K562 (cell line): ENCODE data around the gene IRF2BP1. TPM values are rescaled to one million over a fixed set of nuclear protein-coding genes. Genes with fewer than 3 reads are reported as not detected.

Experiments used
- CBFA2T3 ChIP-seq: fragments of 450-650 bp; IDR thresholded peaks from 2 replicates; pipeline ENCODE4 v1.6.1; 2017
- CEBPG ChIP-seq, 3 experiments: fragments of 200-800 bp in 1 of 3; sonication (Bioruptor generic) in 1 of 3; sonication (generic) in 1 of 3; formaldehyde crosslinking in 1 of 3; IDR thresholded peaks in 2 of 3; conservative IDR thresholded peaks in 1 of 3; 2 replicates each; pipeline versions ENCODE4 v1.6.1 to v1.8.0; 2016 to 2022; ENCODE audit warnings: missing compliant biosample characterization in 2 of 3, missing genetic modification characterization in 2 of 3, mild to moderate bottlenecking in 1 of 3, missing genetic modification reagents in 1 of 3
- CHAMP1 ChIP-seq: fragments of 450-650 bp; IDR thresholded peaks from 2 replicates; pipeline ENCODE4 v1.6.1; 2016; ENCODE audit warnings: mild to moderate bottlenecking
- ETV1 ChIP-seq: fragments of 450-650 bp; conservative IDR thresholded peaks from 2 replicates; pipeline ENCODE4 v1.6.1; 2016; ENCODE audit warnings: missing genetic modification characterization, control low read depth, low read depth, missing compliant biosample characterization
- HNRNPUL1 ChIP-seq: fragments of 200-400 bp; formaldehyde crosslinking; IDR thresholded peaks from 2 replicates; pipeline ENCODE4 v1.6.1; 2017; ENCODE audit warnings: low read length
- L3MBTL2 ChIP-seq: fragments of 450-650 bp; IDR thresholded peaks from 2 replicates; pipeline ENCODE4 v1.6.1; 2016; ENCODE audit warnings: mild to moderate bottlenecking, moderate library complexity
- NCOR1 ChIP-seq: fragments of 450-650 bp; IDR thresholded peaks from 2 replicates; pipeline ENCODE4 v1.6.1; 2016; ENCODE audit warnings: mild to moderate bottlenecking, moderate library complexity
- NONO ChIP-seq, 2 experiments: fragments of 200-400 bp in 1 of 2; fragments of 450-650 bp in 1 of 2; formaldehyde crosslinking in 1 of 2; IDR thresholded peaks; 2 replicates each; pipeline ENCODE4 v1.6.1; 2017; ENCODE audit warnings: low read depth in 2 of 2, mild to moderate bottlenecking in 2 of 2, moderate library complexity in 2 of 2, low read length in 1 of 2
- PCBP2 ChIP-seq: fragments of 200-400 bp; formaldehyde crosslinking; IDR thresholded peaks from 2 replicates; pipeline ENCODE4 v1.6.1; 2018; ENCODE audit warnings: low read length, low read depth, mild to moderate bottlenecking, moderate library complexity; ENCODE audit not compliant: poor library complexity, severe bottlenecking
- RUNX1 ChIP-seq: sonication (generic); IDR thresholded peaks from 2 replicates; pipeline ENCODE4 v1.6.1; 2016; ENCODE audit warnings: antibody characterized with exemption, low read depth
- SMC3 ChIP-seq: conservative IDR thresholded peaks from 2 replicates; pipeline ENCODE4 v1.6.1; 2011; ENCODE audit warnings: low read depth, low read length, improper control_type of control experiment; ENCODE audit not compliant: insufficient read depth
- TCF7L2 ChIP-seq: fragments of 150-350 bp; IDR thresholded peaks from 2 replicates; pipeline ENCODE4 v1.6.1; 2016; ENCODE audit warnings: low read depth, mild to moderate bottlenecking, low read length, moderate library complexity
- ZBTB33 ChIP-seq: sonication (generic); formaldehyde crosslinking; IDR thresholded peaks from 2 replicates; pipeline ENCODE4 v1.8.1; 2023; ENCODE audit warnings: mild to moderate bottlenecking, missing genetic modification reagents
- ZNF311 ChIP-seq: fragments of 250-450 bp; sonication (Bioruptor Pico); IDR thresholded peaks from 2 replicates; pipeline ENCODE4 v1.4.0; 2020; ENCODE audit warnings: mild to moderate bottlenecking, moderate library complexity
- ZNF77 ChIP-seq: fragments of 250-450 bp; sonication (Bioruptor Pico); IDR thresholded peaks from 2 replicates; pipeline ENCODE4 v1.5.0; 2020
- polyA plus RNA-seq, 8 experiments: library from polyadenylated mRNA; depleted of rRNA in 4 of 8; stranded (reverse) in 5 of 8; unstranded in 3 of 8; fragments of >200 nt; fragmentation: Nextera tagmentation in 2 of 8; fragmentation: Illumina TruSeq in 1 of 8; extraction: Ambion mirVana in 2 of 8; extraction: Trizol in 1 of 8; gene quantifications; 2 replicates each; pipeline versions ENCODE4 v1.2.1 to v1.2.3, GENCODE V29; 2011 to 2014; ENCODE audit warnings: inconsistent platforms in 1 of 8, missing spikeins in 1 of 8
- total RNA-seq, 7 experiments: library from RNA; depleted of rRNA in 6 of 7; stranded (reverse); fragments of >200 nt in 6 of 7; fragmentation: Illumina TruSeq in 2 of 7; extraction: Trizol in 2 of 7; gene quantifications; 2 replicates each; pipeline versions ENCODE4 v1.2.1 to v1.2.3, GENCODE V29; 2011 to 2021; ENCODE audit warnings: low replicate concordance in 1 of 7
- TF ChIP-seq, protein P1 (sequence below), 2 experiments: IDR thresholded peaks in 1 of 2; conservative IDR thresholded peaks in 1 of 2; 2 replicates each; pipeline ENCODE4 v1.6.1; 2016; ENCODE audit warnings: low read depth in 2 of 2, mild to moderate bottlenecking in 1 of 2, missing compliant biosample characterization in 1 of 2, missing genetic modification characterization in 1 of 2, moderate library complexity in 1 of 2
- TF ChIP-seq, protein P2 (sequence below): fragments of 200-400 bp; formaldehyde crosslinking; IDR thresholded peaks from 2 replicates; pipeline ENCODE4 v1.6.1; 2017; ENCODE audit warnings: mild to moderate bottlenecking, low read depth, low read length, moderate library complexity

IRF2BP1 gene
- total and polyA plus RNA-seq, 9 of the 15 experiments (the other 6 are each of a cell fraction or from before 2014, with no cell fraction given) = 0.61 to 35.9 (median 3.5) TPM

DNA sequence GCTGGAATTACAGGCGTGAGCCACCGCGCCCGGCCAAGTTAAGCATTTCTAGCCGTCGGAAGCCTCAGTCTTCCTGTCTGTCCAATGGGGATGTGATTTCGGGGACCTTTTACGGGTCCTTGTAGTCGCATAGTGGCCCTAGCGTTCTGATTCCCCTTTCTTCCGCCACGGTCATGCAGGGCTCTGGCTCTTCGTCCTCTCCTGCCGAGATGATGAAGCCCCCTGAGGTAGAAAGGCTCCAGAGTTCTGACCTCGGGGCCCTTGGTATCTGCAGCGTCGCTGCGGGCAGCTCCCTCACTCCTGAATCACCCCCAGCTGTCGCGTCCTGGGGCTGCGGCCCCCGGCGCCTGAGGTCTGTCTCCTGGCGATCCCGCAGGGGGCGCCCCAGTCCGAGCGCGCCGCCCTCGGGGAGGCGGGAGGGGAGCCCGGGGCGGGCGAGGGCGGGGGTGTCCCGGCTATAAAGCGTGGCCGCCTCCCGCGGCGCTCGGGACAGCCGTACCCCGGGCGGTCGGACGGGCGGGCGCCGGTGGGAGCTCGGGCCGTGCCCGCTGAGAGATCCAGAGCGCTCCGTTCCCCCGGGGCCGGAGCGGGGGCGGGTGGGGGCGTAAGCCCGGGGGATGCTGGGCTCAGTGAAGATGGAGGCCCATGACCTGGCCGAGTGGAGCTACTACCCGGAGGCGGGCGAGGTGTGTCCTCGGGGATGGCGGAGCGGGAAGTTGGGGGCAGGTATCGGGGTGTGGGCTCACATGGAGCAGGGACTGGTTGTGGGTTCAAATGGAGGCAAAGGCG is 21.9 kb downstream of the IRF2BP1 start, which contains the start of gene FOXA3 (continued):
- TF ChIP-seq NONO (IDR thresholded peaks at IDR 0.05; ENCODE audit: low read depth in 2 of 2, low read length in 1 of 2) = peak in 1 of 2 experiments; percentile 66; a peak in 2 of 4 replicates
- TF ChIP-seq CHAMP1 = no peak
- peak; percentile 20; the same call in 1 of the 2 replicates for TF ChIP-seq L3MBTL2
- peak; percentile 81 for TF ChIP-seq SMC3
- no peak for TF ChIP-seq HNRNPUL1
- no peak for TF ChIP-seq ETV1
- no peak for TF ChIP-seq CEBPG (CRISPR knock-in tag; IDR thresholded peaks at IDR 0.05)
- no peak for TF ChIP-seq CEBPG (tag; conservative IDR thresholded peaks at IDR 0.05 in 1 of 2, IDR thresholded peaks at IDR 0.05 in 1 of 2)
- no peak for TF ChIP-seq CBFA2T3
- 0 out of 2 replicates have a peak, but pooled peaks have one; percentile 14 for TF ChIP-seq NCOR1
- TF ChIP-seq, protein P1, sequence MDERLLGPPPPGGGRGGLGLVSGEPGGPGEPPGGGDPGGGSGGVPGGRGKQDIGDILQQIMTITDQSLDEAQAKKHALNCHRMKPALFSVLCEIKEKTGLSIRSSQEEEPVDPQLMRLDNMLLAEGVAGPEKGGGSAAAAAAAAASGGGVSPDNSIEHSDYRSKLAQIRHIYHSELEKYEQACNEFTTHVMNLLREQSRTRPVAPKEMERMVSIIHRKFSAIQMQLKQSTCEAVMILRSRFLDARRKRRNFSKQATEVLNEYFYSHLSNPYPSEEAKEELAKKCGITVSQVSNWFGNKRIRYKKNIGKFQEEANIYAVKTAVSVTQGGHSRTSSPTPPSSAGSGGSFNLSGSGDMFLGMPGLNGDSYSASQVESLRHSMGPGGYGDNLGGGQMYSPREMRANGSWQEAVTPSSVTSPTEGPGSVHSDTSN (CRISPR knock-in tag; IDR thresholded peaks at IDR 0.05; ENCODE audit: low read depth) = no peak
- TF ChIP-seq, protein P1 (tag; conservative IDR thresholded peaks at IDR 0.05; ENCODE audit: low read depth) = no peak
- peak; percentile 77 for TF ChIP-seq ZBTB33
- no peak for TF ChIP-seq RUNX1
- no peak for TF ChIP-seq PCBP2
- no peak for TF ChIP-seq ZNF311
- no peak for TF ChIP-seq TCF7L2
- TF ChIP-seq ZNF77 = no peak
- TF ChIP-seq, protein P2, sequence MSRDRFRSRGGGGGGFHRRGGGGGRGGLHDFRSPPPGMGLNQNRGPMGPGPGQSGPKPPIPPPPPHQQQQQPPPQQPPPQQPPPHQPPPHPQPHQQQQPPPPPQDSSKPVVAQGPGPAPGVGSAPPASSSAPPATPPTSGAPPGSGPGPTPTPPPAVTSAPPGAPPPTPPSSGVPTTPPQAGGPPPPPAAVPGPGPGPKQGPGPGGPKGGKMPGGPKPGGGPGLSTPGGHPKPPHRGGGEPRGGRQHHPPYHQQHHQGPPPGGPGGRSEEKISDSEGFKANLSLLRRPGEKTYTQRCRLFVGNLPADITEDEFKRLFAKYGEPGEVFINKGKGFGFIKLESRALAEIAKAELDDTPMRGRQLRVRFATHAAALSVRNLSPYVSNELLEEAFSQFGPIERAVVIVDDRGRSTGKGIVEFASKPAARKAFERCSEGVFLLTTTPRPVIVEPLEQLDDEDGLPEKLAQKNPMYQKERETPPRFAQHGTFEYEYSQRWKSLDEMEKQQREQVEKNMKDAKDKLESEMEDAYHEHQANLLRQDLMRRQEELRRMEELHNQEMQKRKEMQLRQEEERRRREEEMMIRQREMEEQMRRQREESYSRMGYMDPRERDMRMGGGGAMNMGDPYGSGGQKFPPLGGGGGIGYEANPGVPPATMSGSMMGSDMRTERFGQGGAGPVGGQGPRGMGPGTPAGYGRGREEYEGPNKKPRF = no peak
